PC-3 (cell line): Measurements from ENCODE around the gene LGR4. TPM values are rescaled to one million over a fixed set of nuclear protein-coding genes. Genes with fewer than 3 reads are reported as not detected.
A peak's percentile ranks its signal among the peaks of the same experiment; 100 is the strongest.

Source experiments
- ATAC-seq: fragments of 200-7000 bp; cut with Tn5 transposase; 2 replicates; pipeline ENCODE4 v1.9.1; 2020; ENCODE audit warnings: mild to moderate bottlenecking, moderate library complexity
- BruUV-seq: library from RNA; stranded (reverse); fragments of 400-500 nt; replicated peaks from 2 replicates; lab custom pipeline; 2021; lab: Mats Ljungman, UMichigan
- CTCF ChIA-PET: fragments of 300-600 bp; sonication (Branson Sonifier 250); formaldehyde crosslinking; loops from one replicate; lab custom pipeline; 2022; ENCODE audit warnings: antibody characterized with exemption; lab: Charles Lee
- POLR2A ChIA-PET: fragments of 300-600 bp; sonication (Branson Sonifier 250); formaldehyde crosslinking; loops from one replicate; lab custom pipeline; 2022; ENCODE audit warnings: antibody characterized with exemption; ENCODE audit not compliant: unreplicated experiment; lab: Charles Lee
- DNase-seq: peaks from one replicate; pipeline ENCODE4 v3.0.0-alpha.2; 2015
- H2AFZ ChIP-seq: fragments of 300-600 bp; sonication (generic); 2 replicates; pipeline ENCODE4 v1.6.0; 2016; ENCODE audit warnings: antibody characterized with exemption, low read length
- H3F3A ChIP-seq: fragments of 300-600 bp; sonication (generic); one replicate; pipeline ENCODE4 v1.6.0; 2017; ENCODE audit warnings: antibody characterized with exemption, low read length, control low read depth, mild to moderate bottlenecking; ENCODE audit not compliant: unreplicated experiment
- H3K27ac ChIP-seq: fragments of 300-600 bp; sonication (generic); 2 replicates; pipeline ENCODE4 v1.5.1; 2016; ENCODE audit warnings: mild to moderate bottlenecking, low read length
- H3K27me3 ChIP-seq: fragments of 300-600 bp; sonication (generic); 2 replicates; pipeline ENCODE4 v1.6.1; 2016; ENCODE audit warnings: low read length, mixed read lengths
- H3K36me3 ChIP-seq: fragments of 300-600 bp; sonication (generic); 2 replicates; pipeline ENCODE4 v1.6.1; 2016; ENCODE audit warnings: low read depth, mixed run types, low read length, mixed read lengths
- H3K4me1 ChIP-seq: fragments of 300-600 bp; sonication (generic); 2 replicates; pipeline ENCODE4 v1.5.1; 2016; ENCODE audit warnings: low read length; ENCODE audit not compliant: insufficient read depth
- H3K4me2 ChIP-seq: fragments of 300-600 bp; sonication (generic); 2 replicates; pipeline ENCODE4 v1.6.0; 2016; ENCODE audit warnings: low read length
- H3K4me3 ChIP-seq: fragments of 300-600 bp; sonication (generic); 2 replicates; pipeline ENCODE4 v1.5.1; 2016; ENCODE audit warnings: mild to moderate bottlenecking, low read length, mixed read lengths
- H3K79me2 ChIP-seq: fragments of 300-600 bp; sonication (generic); 2 replicates; pipeline ENCODE4 v1.6.1; 2017; ENCODE audit warnings: low read length, mixed read lengths
- H3K9ac ChIP-seq: fragments of 300-600 bp; sonication (generic); 2 replicates; pipeline ENCODE4 v1.6.0; 2016; ENCODE audit warnings: mild to moderate bottlenecking, low read length
- H3K9me2 ChIP-seq: fragments of 300-600 bp; sonication (generic); replicated peaks from 2 replicates; pipeline ENCODE4 v1.6.1; 2016; ENCODE audit warnings: mixed run types, low read length, mixed read lengths
- H3K9me3 ChIP-seq: fragments of 300-600 bp; sonication (generic); 2 replicates; pipeline ENCODE4 v1.6.1; 2016; ENCODE audit warnings: low read length, mixed read lengths
- H4K20me1 ChIP-seq: fragments of 300-600 bp; sonication (generic); 2 replicates; pipeline ENCODE4 v1.6.1; 2016; ENCODE audit warnings: low read length, mixed read lengths
- CTCF ChIP-seq: fragments of 300-600 bp; sonication (generic); conservative IDR thresholded peaks from 2 replicates; pipeline ENCODE4 v1.5.1; 2017; ENCODE audit warnings: antibody characterized with exemption, low read depth, mild to moderate bottlenecking, low read length
- EZH2 ChIP-seq: fragments of 300-600 bp; sonication (generic); IDR thresholded peaks from one replicate; pipeline ENCODE4 v1.6.1; 2017; ENCODE audit warnings: antibody characterized with exemption, mild to moderate bottlenecking, low read length; ENCODE audit not compliant: unreplicated experiment
- EZH2phosphoT487 ChIP-seq: fragments of 300-600 bp; sonication (generic); IDR thresholded peaks from 2 replicates; pipeline ENCODE4 v1.6.1; 2018; ENCODE audit warnings: mild to moderate bottlenecking, antibody characterized with exemption, low read length, borderline replicate concordance
- intact Hi-C: fragments of 100-400 bp; cut with micrococcal nuclease; formaldehyde crosslinking; loops from 2 replicates; pipeline ENCODE4 v1.9.0; 2023
- total RNA-seq: library from RNA; depleted of rRNA; stranded (reverse); fragments of >200 nt; gene quantifications from 2 replicates; pipeline ENCODE4 v1.2.3, GENCODE V29; 2014

Gene LGR4
- total RNA-seq, 1 experiment from 2014 or later: 13.5 TPM

- Histone ChIP-seq H3K79me2 (peaks cover 92% of the 10 kb centered on the region), H3K9me2 (no peaks in the 10 kb centered on the region), H3K36me3 (no peaks in the 10 kb centered on the region), H2AFZ (no peak overlapping the region), H3K9ac (no peak overlapping the region), H3K27ac (peak overlapping the region; percentile 81), H3K4me3 (peak overlapping the region; percentile 81; the same call in 1 of the 2 replicates), H3K27me3 (no peaks in the 10 kb centered on the region), H3F3A (no peaks in the 10 kb centered on the region), H3K4me2 (peak overlapping the region; percentile 94), H3K4me1 (peaks cover 72% of the 10 kb centered on the region), H4K20me1 (no peaks in the 10 kb centered on the region), H3K9me3 (no peaks in the 10 kb centered on the region)
- no TSS peak for BruUV-seq
- ATAC-seq (no peak), DNase-seq (no peak)
- CTCF ChIA-PET: interaction anchor here (1.2 kb wide), 1 partner anchor 18 kb away, joined by 4 read pairs; no protein-coding TSS in a partner anchor
- POLR2A ChIA-PET: no interaction called here
- intact Hi-C loops: no loop called here
- TF ChIP-seq EZH2phosphoT487 (no peak), EZH2 (no peak), CTCF (no peak)
Measured at GRCh38 chr11:27467181-27467913, 5.2 kb downstream of the LGR4 start.

- DNase-seq: no peak
- Histone ChIP-seq H3K27ac (no peak overlapping the region), H3K4me1 (peaks cover 75% of the 10 kb centered on the region), H4K20me1 (no peaks in the 10 kb centered on the region), H2AFZ (no peak overlapping the region), H3F3A (no peaks in the 10 kb centered on the region), H3K36me3 (no peaks in the 10 kb centered on the region), H3K4me3 (no peak overlapping the region), H3K9me3 (no peaks in the 10 kb centered on the region), H3K79me2 (peaks cover 97% of the 10 kb centered on the region), H3K4me2 (no peak overlapping the region), H3K27me3 (no peaks in the 10 kb centered on the region), H3K9me2 (no peaks in the 10 kb centered on the region), H3K9ac (no peak overlapping the region)
- no peak for ATAC-seq
- ChIA-PET CTCF (no interaction called here), POLR2A (no interaction called here)
- no peak for TF ChIP-seq EZH2
- no peak for TF ChIP-seq EZH2phosphoT487
- TF ChIP-seq CTCF: no peak
- BruUV-seq: no TSS peak
- intact Hi-C loops: no loop called here
Measured at GRCh38 chr11:27466363-27466762, 6.2 kb downstream of the LGR4 start.

DNA sequence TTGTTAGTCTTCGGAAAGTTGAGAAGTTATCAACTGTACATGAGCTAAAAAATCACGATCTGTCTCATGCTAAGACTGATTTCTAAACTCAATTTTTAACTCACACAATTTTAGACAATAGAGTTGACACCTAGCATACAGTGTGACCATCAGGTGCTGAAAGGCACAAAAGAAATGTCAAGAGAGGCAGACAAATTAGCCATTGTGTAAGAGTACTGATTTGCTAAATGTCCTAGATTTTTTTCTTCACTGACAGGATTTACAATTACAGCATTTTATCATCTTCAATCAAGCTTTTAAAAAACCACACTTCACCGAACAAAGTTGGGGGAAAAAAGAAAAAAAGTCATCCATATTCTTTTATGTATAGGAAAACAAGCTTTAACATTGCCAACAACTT is 7.0 kb downstream of the LGR4 start:
- BruUV-seq: no TSS peak
- intact Hi-C loops: no loop called here
- Histone ChIP-seq H4K20me1 (no peaks in the 10 kb centered on the region), H3K9me2 (no peaks in the 10 kb centered on the region), H2AFZ (no peak overlapping the region), H3F3A (no peaks in the 10 kb centered on the region), H3K9me3 (no peaks in the 10 kb centered on the region), H3K4me3 (no peak overlapping the region), H3K27ac (no peak overlapping the region), H3K4me2 (peak overlapping the region; percentile 69; the same call in 1 of the 2 replicates), H3K9ac (no peak overlapping the region), H3K4me1 (peaks cover 75% of the 10 kb centered on the region), H3K36me3 (no peaks in the 10 kb centered on the region), H3K79me2 (peaks cover 97% of the 10 kb centered on the region), H3K27me3 (no peaks in the 10 kb centered on the region)
- TF ChIP-seq EZH2phosphoT487: no peak
- no peak for TF ChIP-seq CTCF
- TF ChIP-seq EZH2: no peak
- no peak for DNase-seq
- POLR2A ChIA-PET: no interaction called here
- no peak for ATAC-seq
- CTCF ChIA-PET: no interaction called here
